A549 (cell line): ENCODE measurements around the gene CLSTN1.

ENCODE experiments used
- SMC3 ChIP-seq: fragments of >200 bp; sonication (Bioruptor Twin); formaldehyde crosslinking; IDR thresholded peaks from 3 replicates; pipeline ENCODE4 v1.6.1; 2018; ENCODE audit warnings: inconsistent platforms
- TF ChIP-seq, protein P1 (sequence below): fragments of 200-600 bp; sonication (generic); IDR thresholded peaks from 2 replicates; pipeline ENCODE4 v1.6.1; 2016; ENCODE audit warnings: antibody characterized with exemption, mild to moderate bottlenecking, moderate library complexity

DNA sequence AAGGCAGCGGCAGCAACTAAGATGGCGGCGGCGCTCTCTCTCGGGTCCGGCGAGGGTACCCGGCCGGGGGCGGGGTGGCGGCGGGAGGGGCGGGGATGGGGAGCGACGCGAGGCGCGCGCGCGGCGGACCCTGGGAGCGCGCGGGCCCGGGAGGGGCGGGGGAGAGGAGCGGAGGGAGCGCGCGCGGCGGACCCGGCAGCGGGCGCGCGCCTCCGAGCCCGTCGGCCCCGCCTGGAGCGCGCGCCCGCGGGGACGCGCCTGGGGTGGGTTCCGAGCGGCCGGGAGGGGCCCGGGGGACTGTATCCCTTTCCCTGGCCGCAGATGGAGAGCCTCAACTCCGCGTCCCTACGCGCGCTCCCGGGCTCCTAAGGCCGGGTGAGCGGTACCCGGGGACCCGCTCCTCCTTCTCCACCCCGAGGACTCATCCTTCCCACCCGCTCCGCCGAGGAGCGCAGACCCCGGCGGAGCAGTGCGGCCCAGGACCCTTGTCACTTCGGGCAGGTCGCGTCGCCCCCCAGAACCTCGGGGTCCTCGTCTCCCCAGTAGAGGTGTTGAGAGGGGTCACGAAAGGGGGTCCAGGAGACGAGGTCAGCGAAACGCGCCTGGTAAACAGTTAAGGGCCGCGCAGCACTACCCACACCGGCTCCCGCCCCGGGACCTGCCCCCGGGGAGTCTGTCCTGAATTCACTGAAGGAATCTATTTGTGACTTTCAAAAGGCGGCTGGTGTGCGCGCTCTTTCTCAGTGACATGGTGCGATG is at the start of gene CLSTN1:
- TF ChIP-seq, protein P1, sequence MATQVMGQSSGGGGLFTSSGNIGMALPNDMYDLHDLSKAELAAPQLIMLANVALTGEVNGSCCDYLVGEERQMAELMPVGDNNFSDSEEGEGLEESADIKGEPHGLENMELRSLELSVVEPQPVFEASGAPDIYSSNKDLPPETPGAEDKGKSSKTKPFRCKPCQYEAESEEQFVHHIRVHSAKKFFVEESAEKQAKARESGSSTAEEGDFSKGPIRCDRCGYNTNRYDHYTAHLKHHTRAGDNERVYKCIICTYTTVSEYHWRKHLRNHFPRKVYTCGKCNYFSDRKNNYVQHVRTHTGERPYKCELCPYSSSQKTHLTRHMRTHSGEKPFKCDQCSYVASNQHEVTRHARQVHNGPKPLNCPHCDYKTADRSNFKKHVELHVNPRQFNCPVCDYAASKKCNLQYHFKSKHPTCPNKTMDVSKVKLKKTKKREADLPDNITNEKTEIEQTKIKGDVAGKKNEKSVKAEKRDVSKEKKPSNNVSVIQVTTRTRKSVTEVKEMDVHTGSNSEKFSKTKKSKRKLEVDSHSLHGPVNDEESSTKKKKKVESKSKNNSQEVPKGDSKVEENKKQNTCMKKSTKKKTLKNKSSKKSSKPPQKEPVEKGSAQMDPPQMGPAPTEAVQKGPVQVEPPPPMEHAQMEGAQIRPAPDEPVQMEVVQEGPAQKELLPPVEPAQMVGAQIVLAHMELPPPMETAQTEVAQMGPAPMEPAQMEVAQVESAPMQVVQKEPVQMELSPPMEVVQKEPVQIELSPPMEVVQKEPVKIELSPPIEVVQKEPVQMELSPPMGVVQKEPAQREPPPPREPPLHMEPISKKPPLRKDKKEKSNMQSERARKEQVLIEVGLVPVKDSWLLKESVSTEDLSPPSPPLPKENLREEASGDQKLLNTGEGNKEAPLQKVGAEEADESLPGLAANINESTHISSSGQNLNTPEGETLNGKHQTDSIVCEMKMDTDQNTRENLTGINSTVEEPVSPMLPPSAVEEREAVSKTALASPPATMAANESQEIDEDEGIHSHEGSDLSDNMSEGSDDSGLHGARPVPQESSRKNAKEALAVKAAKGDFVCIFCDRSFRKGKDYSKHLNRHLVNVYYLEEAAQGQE, result no peak
- no peak for TF ChIP-seq SMC3
